Frontal cortex (tissue), 1 donor: ENCODE results near the gene CHRNG. TPM values are rescaled to one million over a fixed set of nuclear protein-coding genes. Genes with fewer than 3 reads are reported as not detected.

ENCODE experiments used
- total RNA-seq: library from RNA; depleted of rRNA; stranded (reverse); fragments of >200 nt; gene quantifications from one replicate; pipeline ENCODE4 v1.2.3, GENCODE V29; 2014

The CHRNG gene
- total RNA-seq, 1 donor from 2014 or later, result not detected

Other genes starting within 250 kb of the CHRNG start
- not detected for gene ALPP, start 160.9 kb upstream of the CHRNG start, total RNA-seq
- not detected for gene ALPG, start 132.8 kb upstream of the CHRNG start, total RNA-seq
- not detected for gene ALPI, start 83.5 kb upstream of the CHRNG start, total RNA-seq
- 2.4 TPM for gene ECEL1, start 51.9 kb upstream of the CHRNG start, total RNA-seq
- gene PRSS56, start 19.3 kb upstream of the CHRNG start, total RNA-seq, result under 0.01 TPM
- gene CHRND, start 13.5 kb upstream of the CHRNG start, total RNA-seq, result not detected
- gene TIGD1, start 10.9 kb downstream of the CHRNG start, total RNA-seq, result 10.6 TPM
- gene EIF4E2, start 11.0 kb downstream of the CHRNG start, total RNA-seq, result 38.3 TPM
- gene EFHD1, start 93.9 kb downstream of the CHRNG start, total RNA-seq, result 0.82 TPM
- 98.2 TPM for gene GIGYF2, start 157.6 kb downstream of the CHRNG start, total RNA-seq
- 1.6 TPM for gene KCNJ13, start 236.9 kb downstream of the CHRNG start, total RNA-seq